H1 (cell line): Measurements from ENCODE around the gene PRR36. TPM values are rescaled to one million over a fixed set of nuclear protein-coding genes. Genes with fewer than 3 reads are reported as not detected.

ENCODE experiments used
- CTCF ChIA-PET: fragments of 300-600 bp; sonication (Branson Sonifier 250); formaldehyde crosslinking; loops from one replicate; lab custom pipeline; 2021; ENCODE audit not compliant: partially characterized antibody; lab: Charles Lee
- POLR2A ChIA-PET: fragments of 300-600 bp; sonication (Branson Sonifier 250); formaldehyde crosslinking; loops from one replicate; lab custom pipeline; 2021; ENCODE audit warnings: inconsistent platforms; ENCODE audit not compliant: partially characterized antibody; lab: Charles Lee
- DNase-seq, 2 experiments: peaks; one replicate each; pipeline versions ENCODE4 v3.0.0 to v3.0.0-alpha.2; 2010 to 2022; ENCODE audit warnings: low spot score in 2 of 2, low read depth in 1 of 2, mixed read lengths in 1 of 2
- FAIRE-seq: peaks from 2 replicates; lab custom pipeline; 2011; peaks lifted over from hg19 to GRCh38; lab: Jason Lieb, UNC
- H2AFZ ChIP-seq: 2 replicates; pipeline ENCODE4 v1.8.1; 2012; ENCODE audit warnings: low read length, inconsistent platforms
- H2AK5ac ChIP-seq: 2 replicates; pipeline ENCODE4 v1.6.1; 2013; ENCODE audit warnings: low read depth, low read length
- H2BK120ac ChIP-seq: replicated peaks from 2 replicates; pipeline ENCODE3; 2013; ENCODE audit warnings: low read depth, low read length, inconsistent platforms
- H2BK12ac ChIP-seq: 2 replicates; pipeline ENCODE4 v1.6.1; 2013; ENCODE audit warnings: low read depth, low read length
- H2BK15ac ChIP-seq: 2 replicates; pipeline ENCODE4 v1.6.1; 2013; ENCODE audit warnings: low read length
- H2BK20ac ChIP-seq: 2 replicates; pipeline ENCODE4 v1.6.1; 2013; ENCODE audit warnings: low read length
- H2BK5ac ChIP-seq: 2 replicates; pipeline ENCODE4 v1.6.1; 2013; ENCODE audit warnings: low read depth, low read length
- H3K14ac ChIP-seq: 2 replicates; pipeline ENCODE4 v1.6.1; 2013; ENCODE audit warnings: inconsistent platforms; ENCODE audit not compliant: insufficient read length
- H3K18ac ChIP-seq: 2 replicates; pipeline ENCODE4 v1.6.1; 2013; ENCODE audit warnings: low read length; ENCODE audit errors: extremely low read depth
- H3K23ac ChIP-seq: 2 replicates; pipeline ENCODE4 v1.6.1; 2013; ENCODE audit warnings: inconsistent platforms; ENCODE audit not compliant: insufficient read length
- H3K23me2 ChIP-seq: 2 replicates; pipeline ENCODE4 v1.6.1; 2013; ENCODE audit warnings: low read depth, low read length
- H3K27ac ChIP-seq: 2 replicates; pipeline ENCODE4 v1.6.1; 2011; ENCODE audit warnings: low read depth, low read length, inconsistent platforms
- H3K27me3 ChIP-seq, 4 experiments: replicated peaks in 1 of 4; 1 replicate in 1 of 4; 2 replicates in 3 of 4; pipeline versions ENCODE4 v1.6.1 to v1.8.1; 2011 to 2013; ENCODE audit warnings: low read length in 3 of 4, mild to moderate bottlenecking in 3 of 4, inconsistent platforms in 2 of 4, mixed read lengths in 2 of 4, moderate library complexity in 1 of 4; ENCODE audit not compliant: control insufficient read depth in 3 of 4, insufficient read depth in 3 of 4; ENCODE audit errors: extremely low read depth in 1 of 4
- H3K36me3 ChIP-seq, 4 experiments: 2 replicates each; pipeline versions ENCODE4 v1.6.1 to v1.8.1; 2011 to 2013; ENCODE audit warnings: mild to moderate bottlenecking in 4 of 4, low read length in 3 of 4, moderate library complexity in 2 of 4, control low read depth in 1 of 4, inconsistent platforms in 1 of 4; ENCODE audit not compliant: insufficient read depth in 4 of 4, control insufficient read depth in 2 of 4
- H3K4ac ChIP-seq: replicated peaks from 2 replicates; pipeline ENCODE3; 2013; ENCODE audit warnings: low read length, low read depth, mixed read lengths, inconsistent platforms; ENCODE audit not compliant: insufficient read length
- H3K4me1 ChIP-seq, 4 experiments: replicated peaks in 1 of 4; 1 replicate in 1 of 4; 2 replicates in 3 of 4; pipeline versions ENCODE4 v1.6.1 to v1.8.1; 2011 to 2013; ENCODE audit warnings: low read length in 3 of 4, inconsistent platforms in 2 of 4, mixed read lengths in 1 of 4; ENCODE audit not compliant: insufficient read depth in 4 of 4, control insufficient read depth in 3 of 4
- H3K4me2 ChIP-seq, 2 experiments: 2 replicates each; pipeline versions ENCODE4 v1.6.1 to v1.8.1; 2011 to 2013; ENCODE audit warnings: low read depth in 2 of 2, low read length in 2 of 2, control low read depth in 1 of 2, inconsistent platforms in 1 of 2, mild to moderate bottlenecking in 1 of 2; ENCODE audit not compliant: insufficient read depth in 1 of 2
- H3K4me3 ChIP-seq, 4 experiments: fragments of 200-600, 300-600 bp in 1 of 4; sonication (generic), shearing (Covaris generic), sonication (Bioruptor Twin) in 1 of 4; 2 replicates each; pipeline versions ENCODE4 v1.5.1 to v1.8.1; 2011 to 2016; ENCODE audit warnings: low read length in 4 of 4, low read depth in 3 of 4, control low read depth in 2 of 4, inconsistent platforms in 2 of 4, mild to moderate bottlenecking in 2 of 4, mixed read lengths in 1 of 4, moderate library complexity in 1 of 4; ENCODE audit not compliant: insufficient read depth in 2 of 4; ENCODE audit errors: extremely low read depth in 1 of 4
- H3K56ac ChIP-seq: replicated peaks from 2 replicates; pipeline ENCODE3; 2013; ENCODE audit warnings: low read depth, mild to moderate bottlenecking, mixed read lengths, low read length, inconsistent platforms; ENCODE audit not compliant: insufficient read length
- H3K79me1 ChIP-seq: 2 replicates; pipeline ENCODE4 v1.6.1; 2013; ENCODE audit warnings: low read depth, low read length, control low read depth
- H3K79me2 ChIP-seq, 2 experiments: 2 replicates each; pipeline versions ENCODE4 v1.6.1 to v1.8.1; 2012 to 2013; ENCODE audit warnings: low read length in 2 of 2, mild to moderate bottlenecking in 2 of 2, inconsistent platforms in 1 of 2; ENCODE audit not compliant: insufficient read depth in 2 of 2, control insufficient read depth in 1 of 2
- H3K9ac ChIP-seq, 4 experiments: replicated peaks in 1 of 4; 1 replicate in 1 of 4; 2 replicates in 3 of 4; pipeline versions ENCODE4 v1.6.1 to v1.8.1; 2011 to 2013; ENCODE audit warnings: low read depth in 3 of 4, low read length in 3 of 4, control low read depth in 2 of 4, mild to moderate bottlenecking in 2 of 4, moderate library complexity in 2 of 4, inconsistent platforms in 1 of 4; ENCODE audit errors: extremely low read depth in 1 of 4
- H3K9me3 ChIP-seq, 2 experiments: 2 replicates each; pipeline versions ENCODE4 v1.6.1 to v1.8.1; 2012 to 2013; ENCODE audit warnings: mild to moderate bottlenecking in 2 of 2, moderate library complexity in 2 of 2, control low read depth in 1 of 2, inconsistent platforms in 1 of 2, low read depth in 1 of 2, low read length in 1 of 2, mixed read lengths in 1 of 2; ENCODE audit not compliant: insufficient read depth in 2 of 2
- H4K20me1 ChIP-seq, 2 experiments: replicated peaks in 1 of 2; 2 replicates each; pipeline versions ENCODE3 to v1.8.1; 2011 to 2013; ENCODE audit warnings: inconsistent platforms in 2 of 2, low read length in 2 of 2, mild to moderate bottlenecking in 1 of 2; ENCODE audit not compliant: insufficient read depth in 2 of 2, control insufficient read depth in 1 of 2
- H4K5ac ChIP-seq: 2 replicates; pipeline ENCODE4 v1.6.1; 2013; ENCODE audit warnings: low read length, low read depth, mixed read lengths, inconsistent platforms; ENCODE audit not compliant: insufficient read length
- H4K8ac ChIP-seq: 2 replicates; pipeline ENCODE4 v1.8.0; 2013; ENCODE audit warnings: mild to moderate bottlenecking, moderate library complexity, low read length, inconsistent platforms; ENCODE audit not compliant: insufficient read depth; ENCODE audit errors: extremely low read depth
- H4K91ac ChIP-seq: replicated peaks from 2 replicates; pipeline ENCODE3; 2013; ENCODE audit warnings: low read length, mixed read lengths, inconsistent platforms; ENCODE audit not compliant: insufficient read length
- CEBPB ChIP-seq: IDR thresholded peaks from 2 replicates; pipeline ENCODE4 v1.6.1; 2012; ENCODE audit warnings: low read depth, low read length
- CHD2 ChIP-seq: IDR thresholded peaks from 2 replicates; pipeline ENCODE4 v1.6.1; 2012; ENCODE audit warnings: low read length, improper control_type of control experiment
- GABPA ChIP-seq: IDR thresholded peaks from 2 replicates; pipeline ENCODE4 v1.6.1; 2011; ENCODE audit warnings: mild to moderate bottlenecking, low read length, moderate library complexity, borderline replicate concordance; ENCODE audit not compliant: insufficient read depth
- GTF2F1 ChIP-seq: IDR thresholded peaks from 2 replicates; pipeline ENCODE4 v1.6.1; 2012; ENCODE audit warnings: low read depth, low read length, improper control_type of control experiment, borderline replicate concordance
- RXRA ChIP-seq: IDR thresholded peaks from 2 replicates; pipeline ENCODE4 v1.6.1; 2011; ENCODE audit warnings: low read depth, mild to moderate bottlenecking, low read length, moderate library complexity; ENCODE audit not compliant: insufficient read depth
- SAP30 ChIP-seq: fragments of 300-600 bp; sonication (generic); IDR thresholded peaks from 2 replicates; pipeline ENCODE4 v1.7.1; 2012; ENCODE audit warnings: low read length, moderate library complexity, mild to moderate bottlenecking, inconsistent platforms; ENCODE audit not compliant: insufficient read depth, insufficient replicate concordance
- WGBS, 2 experiments: shearing (Covaris generic) in 1 of 2; methylation state at CpG; one replicate each; pipeline versions ENCODE4 v1.1.6 to v1.1.7; 2013 to 2015; ENCODE audit warnings: low lambda C conversion rate in 2 of 2, mixed read lengths in 2 of 2, inconsistent platforms in 1 of 2, low coverage in 1 of 2, missing lambda C conversion rate in 1 of 2; ENCODE audit not compliant: insufficient replicate concordance in 2 of 2, insufficient coverage in 1 of 2, insufficient read length in 1 of 2; ENCODE audit errors: extremely low coverage in 1 of 2, missing lambda C conversion rate in 1 of 2; 5-methylcytosine and 5-hydroxymethylcytosine counted together
- polyA plus RNA-seq, 7 experiments: library from polyadenylated mRNA; depleted of rRNA in 3 of 7; stranded (reverse) in 5 of 7; unstranded in 2 of 7; fragments of >200 nt in 5 of 7; fragments of 200-250 nt in 2 of 7; gene quantifications; 1 replicate in 5 of 7; 2 replicates in 1 of 7; 4 replicates in 1 of 7; pipeline versions ENCODE4 v1.2.1 to v1.2.3, GENCODE V29; 2011 to 2013; ENCODE audit warnings: missing spikeins in 2 of 7, mixed read lengths in 2 of 7
- total RNA-seq: library from RNA; stranded (reverse); fragmentation: NEBNext Ultra II Directional; extraction: Animal tissue kit (Norgen Biotek cat#: 25700); gene quantifications from 2 replicates; pipeline ENCODE4 v1.2.1, GENCODE V29; 2021
- TF ChIP-seq, protein P1 (sequence below): IDR thresholded peaks from 2 replicates; pipeline ENCODE4 v1.6.1; 2012; ENCODE audit warnings: inconsistent platforms

Gene PRR36
- total and polyA plus RNA-seq, 2 of the 8 experiments (the other 6 are each of a cell fraction or from before 2014, with no cell fraction given), result 1.6 to 23.9 TPM

DNA sequence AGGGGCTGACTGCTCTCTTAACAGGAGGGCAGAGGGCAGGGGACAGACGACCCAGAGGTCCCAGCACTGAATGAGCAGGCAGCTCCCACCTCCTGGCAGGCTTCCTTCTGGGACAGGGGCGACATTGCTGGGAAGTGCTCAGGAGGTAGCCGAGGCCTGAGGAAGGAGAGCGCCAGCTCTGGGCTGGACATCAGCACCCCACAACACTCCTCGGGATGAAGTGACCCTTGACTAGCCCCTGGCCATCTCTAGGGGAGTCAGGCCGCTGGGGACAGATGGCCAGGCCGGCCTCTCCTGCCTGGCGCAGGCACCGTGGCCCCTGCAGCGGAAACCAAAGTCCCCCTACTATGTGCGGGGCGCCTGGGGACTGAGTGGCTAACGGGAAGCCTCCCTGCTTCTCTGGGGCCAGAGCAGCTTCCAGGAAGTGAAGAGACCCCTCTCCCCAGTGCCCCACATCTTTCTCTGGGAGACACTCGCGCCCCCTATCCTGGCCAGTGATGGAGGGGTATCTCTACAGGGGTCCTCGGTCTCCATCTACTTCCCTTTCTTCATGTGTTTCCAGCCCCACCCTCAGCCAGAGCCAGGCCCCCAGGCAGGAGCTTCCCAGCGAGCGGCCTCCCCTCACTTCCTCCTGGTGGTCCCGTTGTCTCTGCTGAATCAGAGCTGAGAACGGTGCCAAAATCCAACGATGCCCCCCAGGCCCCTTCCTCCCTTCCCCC, 10.1 kb downstream of the PRR36 start:
- no peak overlapping the region for H2BK5ac ChIP-seq
- no peak overlapping the region for H2AK5ac ChIP-seq
- no peak overlapping the region for H2BK120ac ChIP-seq
- no peak overlapping the region for H2AFZ ChIP-seq
- H4K8ac ChIP-seq, result no peak overlapping the region
- H3K4me3 ChIP-seq, result peak overlapping the region in 1 of 4 experiments; percentile 66; a peak in 1 of 8 replicates
- H3K9me3 ChIP-seq, result no peaks in the 10 kb centered on the region
- H2BK20ac ChIP-seq, result no peak overlapping the region
- CTCF ChIA-PET, result interaction anchor here (0.9 to 11.2 kb wide), 4 partner anchors 13 to 63 kb away, joined by 3 to 112 read pairs (median 4); partner anchors contain the start of genes SNAPC2 and TGFBR3L
- H3K79me1 ChIP-seq, result no peaks in the 10 kb centered on the region
- no peak overlapping the region for H3K14ac ChIP-seq
- no peak overlapping the region for H2BK12ac ChIP-seq
- peaks cover 16% of the 10 kb centered on the region; the same call in 1 of the 2 replicates for H3K23me2 ChIP-seq
- TF ChIP-seq GABPA (no peak), GTF2F1 (no peak), RXRA (no peak), CHD2 (no peak), SAP30 (no peak), CEBPB (no peak)
- TF ChIP-seq, protein P1, sequence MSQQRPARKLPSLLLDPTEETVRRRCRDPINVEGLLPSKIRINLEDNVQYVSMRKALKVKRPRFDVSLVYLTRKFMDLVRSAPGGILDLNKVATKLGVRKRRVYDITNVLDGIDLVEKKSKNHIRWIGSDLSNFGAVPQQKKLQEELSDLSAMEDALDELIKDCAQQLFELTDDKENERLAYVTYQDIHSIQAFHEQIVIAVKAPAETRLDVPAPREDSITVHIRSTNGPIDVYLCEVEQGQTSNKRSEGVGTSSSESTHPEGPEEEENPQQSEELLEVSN, result no peak
- WGBS, 2 experiments, result 88% methylated on average over 19 of the region's 21 CpGs; no CpG with 5 or more reads in 1 of the 2 experiments
- H3K18ac ChIP-seq, result no peak overlapping the region
- no peak overlapping the region for H3K23ac ChIP-seq
- no peak overlapping the region for H3K56ac ChIP-seq
- H3K9ac ChIP-seq, result no peak overlapping the region
- peak overlapping the region; percentile 14 to 74; a peak in 2 of 4 replicates for H3K4me2 ChIP-seq
- no peak overlapping the region for H3K4ac ChIP-seq
- POLR2A ChIA-PET, result interaction anchor here (0.7 to 10.5 kb wide), 7 partner anchors 8 to 64 kb away, joined by 3 to 106 read pairs (median 4); partner anchors contain the start of genes SNAPC2 and TGFBR3L
- peaks cover 8 to 49% (median 34%) of the 10 kb centered on the region in 4 experiments for H3K27me3 ChIP-seq
- no peak overlapping the region for H4K91ac ChIP-seq
- FAIRE-seq, result no peak
- DNase-seq, result no peak
- H3K27ac ChIP-seq, result no peak overlapping the region
- no peaks in the 10 kb centered on the region for H3K79me2 ChIP-seq
- peaks cover 0 to 10% of the 10 kb centered on the region in 2 experiments for H4K20me1 ChIP-seq
- H3K36me3 ChIP-seq, result no peaks in the 10 kb centered on the region
- H2BK15ac ChIP-seq, result no peak overlapping the region
- H3K4me1 ChIP-seq, result peaks cover 0 to 32% (median 21%) of the 10 kb centered on the region in 4 experiments; a peak in 5 of 7 replicates
- no peak overlapping the region for H4K5ac ChIP-seq
